Transverse colon (tissue), 4 donors: Measurements from ENCODE around the gene PRH1.

ENCODE experiments used
- CTCF ChIP-seq, 5 experiments: fragments of 200-600 bp in 3 of 5; fragments of 450-650 bp in 2 of 5; sonication (generic) in 3 of 5; IDR thresholded peaks; 1 replicate in 2 of 5; 2 replicates in 3 of 5; pipeline ENCODE4 v1.5.1; 2016 to 2017; ENCODE audit warnings: antibody characterized with exemption in 5 of 5, inconsistent platforms in 3 of 5, mild to moderate bottlenecking in 2 of 5, moderate library complexity in 1 of 5
- POLR2A ChIP-seq: fragments of 450-650 bp; IDR thresholded peaks from one replicate; pipeline ENCODE4 v1.6.1; 2016; ENCODE audit warnings: antibody characterized with exemption, mild to moderate bottlenecking, moderate library complexity
- POLR2AphosphoS5 ChIP-seq, 3 donors: sonication (generic); formaldehyde crosslinking; IDR thresholded peaks; one replicate each; pipeline ENCODE4 v1.6.1; 2016; ENCODE audit warnings: antibody characterized with exemption in 3 of 3

- TF ChIP-seq CTCF (IDR thresholded peaks at IDR 0.05) = no peak
- TF ChIP-seq POLR2A = no peak
- no peak for TF ChIP-seq POLR2AphosphoS5 (IDR thresholded peaks at IDR 0.05)
Measured at GRCh38 chr12:10919809-10920208, 35.8 kb upstream of the PRH1 start.
